Frontal cortex (tissue), 4 donors: Measurements from ENCODE around the gene KLF15. TPM values are rescaled to one million over a fixed set of nuclear protein-coding genes. Genes with fewer than 3 reads are reported as not detected.

Source experiments
- DNase-seq, 2 donors: peaks; one replicate each; pipeline ENCODE4 v3.0.0; 2012; ENCODE audit warnings: low spot score in 2 of 2
- FAIRE-seq: peaks from 2 replicates; lab custom pipeline; 2012; peaks lifted over from hg19 to GRCh38; lab: Jason Lieb, UNC
- total RNA-seq: library from RNA; depleted of rRNA; stranded (reverse); fragments of >200 nt; gene quantifications from one replicate; pipeline ENCODE4 v1.2.3, GENCODE V29; 2014
- donor health status: control.
- donor health status: control.
- donor health status: control.

The KLF15 gene
- total RNA-seq: 2.0 TPM

DNA sequence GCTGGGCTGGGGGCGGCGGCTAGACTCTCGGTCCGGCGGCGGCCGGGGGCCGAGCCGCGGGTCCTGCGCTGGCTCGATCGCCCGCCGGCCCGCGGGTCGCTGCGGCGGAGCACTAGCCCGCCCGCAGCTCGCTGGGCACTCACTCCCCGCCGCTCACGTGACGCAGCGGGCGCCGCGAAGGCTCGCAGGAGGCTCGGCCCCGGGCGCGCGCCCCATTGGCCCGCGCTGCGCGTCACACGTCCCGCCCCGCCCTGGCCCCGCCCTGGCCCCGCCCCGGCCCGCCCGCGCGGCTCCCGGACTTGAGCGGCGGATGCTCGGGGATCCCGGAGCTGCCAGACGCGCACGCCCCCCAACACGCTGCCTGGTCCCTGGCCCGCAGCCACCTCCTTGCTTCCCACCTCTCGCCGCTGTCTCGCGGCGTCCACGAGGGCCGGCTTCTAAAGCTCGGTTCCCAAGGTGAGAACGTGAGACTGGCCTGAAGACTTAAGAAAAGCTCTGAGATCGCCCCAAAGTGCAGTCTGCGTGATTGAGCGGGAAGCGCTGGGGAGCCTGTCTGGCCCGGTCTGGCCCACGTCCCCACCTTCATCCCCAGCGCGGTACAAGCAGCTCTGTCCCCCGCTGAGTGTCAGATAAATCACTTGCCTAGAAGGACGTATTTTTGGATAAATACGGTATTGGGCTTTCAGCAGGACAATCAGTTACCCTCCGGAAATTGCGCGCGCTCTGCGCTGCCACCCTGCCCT is at the start of gene KLF15:
Gene KLF15, minus strand, starts transcription at position 114 of the 743 bp plus-strand sequence. CDS start 4,486 bp downstream, outside the sequence.
- no peak for FAIRE-seq
- peak; percentile 97 to 99 for DNase-seq

GRCh38 chr3:126406389-126407296 is 49.4 kb upstream of the KLF15 start:
- FAIRE-seq: no peak
- DNase-seq: no peak

DNA sequence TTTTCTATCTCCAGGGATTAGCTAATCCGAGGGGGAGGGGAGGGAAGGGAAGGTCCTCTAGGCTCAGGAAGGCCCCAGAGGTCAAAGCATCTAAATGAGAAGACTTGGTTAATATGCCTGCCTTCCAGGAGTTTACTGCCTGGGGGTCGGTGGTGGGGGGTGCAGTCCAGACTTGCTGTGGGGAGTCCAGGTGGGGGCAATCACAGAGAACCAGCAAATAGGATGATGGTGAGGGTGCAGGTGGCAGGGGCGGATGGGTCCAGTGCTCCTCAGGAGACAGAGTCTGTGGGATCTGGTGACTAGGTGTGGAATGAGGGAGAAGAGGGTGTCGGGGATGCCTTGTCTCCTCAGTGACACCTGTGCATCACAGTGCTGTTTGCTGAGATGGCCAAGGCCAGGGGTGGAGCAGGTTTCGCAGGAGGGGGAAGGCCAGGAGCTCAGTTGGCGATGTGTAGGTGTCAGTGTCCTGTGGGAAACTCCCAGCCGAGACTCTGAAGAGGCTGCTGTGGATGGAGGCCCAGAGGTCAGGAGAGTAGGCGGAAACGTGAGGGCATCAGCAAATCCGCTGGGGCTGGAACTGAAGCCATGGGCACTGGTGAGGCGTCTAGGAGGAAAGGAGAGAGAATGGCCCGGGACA is 45.6 kb upstream of the KLF15 start:
- FAIRE-seq (no peak), DNase-seq (no peak)

DNA sequence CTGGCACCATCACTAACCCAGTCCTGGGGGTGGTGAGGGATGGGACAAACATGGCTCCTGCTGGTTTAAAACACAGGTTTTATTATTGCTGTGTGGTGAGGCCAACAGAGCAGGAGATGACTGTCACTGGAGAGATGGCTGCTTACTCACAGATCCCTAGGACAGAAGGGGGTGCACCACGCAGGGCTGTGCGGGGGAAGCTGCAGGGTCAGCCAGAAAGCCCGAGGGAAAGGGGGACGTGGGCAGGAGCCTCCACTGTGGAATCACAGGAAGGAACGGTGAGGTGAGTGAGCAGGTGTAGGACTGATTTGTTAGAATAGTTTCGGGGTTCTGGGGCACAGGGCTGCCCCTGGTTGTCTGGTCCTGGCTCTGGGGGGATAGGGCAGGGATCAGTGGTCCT is 45.0 kb upstream of the KLF15 start:
- no peak for FAIRE-seq

DNA sequence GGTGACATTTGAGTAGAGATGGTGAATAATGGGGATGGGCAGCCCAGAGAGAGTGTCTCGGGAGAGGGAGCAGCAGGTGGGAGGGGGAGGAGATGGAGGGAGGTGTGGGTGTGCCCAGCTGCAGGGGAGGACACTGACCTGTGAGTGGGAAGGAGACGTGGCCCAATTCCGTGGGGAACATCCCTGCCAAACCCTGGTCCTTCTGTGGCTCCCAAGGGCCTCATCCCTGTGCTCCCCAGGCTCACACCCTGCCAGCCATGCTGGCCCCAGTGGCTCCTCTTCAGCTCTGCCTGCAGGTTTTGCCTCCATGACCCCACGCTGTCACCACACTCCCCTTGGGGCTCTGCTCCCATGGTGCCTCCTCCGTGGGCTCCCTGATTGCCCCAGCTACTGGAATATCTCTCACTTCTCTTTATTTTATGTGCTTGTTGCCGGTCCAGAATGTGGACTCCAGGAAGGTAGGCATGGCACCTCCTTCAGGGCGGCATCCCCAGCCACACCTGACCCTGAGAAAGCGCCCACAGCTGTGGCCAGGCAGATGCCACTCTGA is 44.5 kb upstream of the KLF15 start:
- no peak for FAIRE-seq
- no peak for DNase-seq

More for the DNA sequence above, 45.0 kb upstream of the KLF15 start:
- no peak for DNase-seq

DNA sequence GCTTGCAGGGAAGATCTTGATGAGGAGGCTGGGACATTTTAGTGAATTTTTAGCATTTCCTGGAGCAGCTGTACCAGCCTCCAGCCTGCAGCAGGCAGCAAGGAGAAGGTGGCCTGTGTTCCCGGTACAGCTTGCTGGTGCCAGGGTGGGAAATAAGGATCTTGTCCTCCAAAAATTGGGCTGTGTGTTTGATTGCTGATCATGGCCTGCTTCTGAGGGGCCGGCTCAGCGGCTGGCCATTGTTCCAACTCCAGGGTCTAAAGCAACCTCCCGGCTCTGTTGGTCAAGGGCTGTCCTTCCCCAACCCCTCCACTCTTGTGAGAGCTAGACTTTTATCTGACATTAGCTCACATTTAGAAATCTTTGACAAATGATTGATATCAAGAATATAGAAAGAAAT is 42.5 kb upstream of the KLF15 start:
- FAIRE-seq (no peak), DNase-seq (no peak)

- DNase-seq (no peak), FAIRE-seq (no peak)
Observed at GRCh38 chr3:126399351-126399735, 42.1 kb upstream of the KLF15 start.

GRCh38 chr3:126398423-126399350 is 41.5 kb upstream of the KLF15 start:
- FAIRE-seq: no peak
- DNase-seq: no peak

DNA sequence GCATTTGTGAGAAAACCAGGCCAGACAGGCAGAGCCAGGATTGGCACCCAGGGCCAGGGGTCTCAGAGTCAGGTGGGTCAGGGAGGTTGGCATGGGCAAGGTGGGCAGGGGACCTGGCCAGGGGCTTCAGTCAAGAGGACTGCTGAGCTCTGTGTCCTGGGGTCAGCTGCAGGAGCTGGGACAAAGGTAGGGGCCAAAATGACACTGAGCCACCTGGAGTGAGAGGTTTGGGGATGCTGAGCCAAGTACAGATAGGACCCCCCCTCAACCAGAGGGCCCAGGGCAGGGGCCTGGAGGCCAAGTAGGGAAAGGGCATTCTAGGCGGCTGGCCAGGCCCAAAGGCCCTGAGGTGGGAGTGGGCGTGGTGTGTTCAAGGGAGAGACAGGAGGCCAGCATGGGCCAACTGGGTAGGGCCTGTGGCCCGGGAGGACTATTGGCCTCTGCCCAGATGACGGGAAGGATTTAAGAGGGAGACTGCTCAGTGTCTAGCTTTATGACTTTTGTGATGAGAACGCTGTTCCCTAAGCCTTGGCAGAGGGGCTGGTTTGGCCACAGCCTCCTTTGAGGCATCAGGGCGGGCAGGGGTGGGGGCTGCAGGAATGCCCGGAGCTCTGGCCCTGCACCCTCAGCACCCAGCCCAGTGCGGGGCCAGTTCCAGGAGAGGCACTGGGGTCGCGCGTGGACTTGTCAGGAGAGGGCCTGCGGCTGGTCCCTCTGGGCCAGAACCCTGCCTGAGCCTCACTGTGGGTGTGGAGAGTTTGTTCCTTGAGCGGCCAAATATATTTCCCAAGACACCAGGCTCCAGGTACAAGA is 40.6 kb upstream of the KLF15 start:
- no peak for DNase-seq
- no peak for FAIRE-seq

DNA sequence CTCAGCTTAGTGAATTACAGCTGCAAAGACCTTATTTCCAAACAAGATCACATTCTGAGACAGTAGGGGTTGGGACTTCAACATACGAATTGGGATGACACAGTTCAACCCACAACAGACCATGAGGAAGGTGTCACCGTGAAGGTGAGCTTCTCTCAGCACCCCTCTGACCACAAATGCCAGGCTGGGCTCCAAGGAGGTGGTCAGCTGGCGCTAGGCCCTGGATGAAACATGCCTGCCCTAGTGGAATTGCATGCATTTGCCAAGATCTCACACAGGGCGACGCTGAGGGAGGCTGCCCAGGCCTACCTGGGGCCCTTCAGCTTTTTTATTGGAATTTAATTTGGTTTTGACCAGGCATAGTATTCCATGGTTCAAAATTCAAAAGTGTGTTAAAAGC is 39.3 kb upstream of the KLF15 start:
- no peak for FAIRE-seq
- no peak for DNase-seq

DNA sequence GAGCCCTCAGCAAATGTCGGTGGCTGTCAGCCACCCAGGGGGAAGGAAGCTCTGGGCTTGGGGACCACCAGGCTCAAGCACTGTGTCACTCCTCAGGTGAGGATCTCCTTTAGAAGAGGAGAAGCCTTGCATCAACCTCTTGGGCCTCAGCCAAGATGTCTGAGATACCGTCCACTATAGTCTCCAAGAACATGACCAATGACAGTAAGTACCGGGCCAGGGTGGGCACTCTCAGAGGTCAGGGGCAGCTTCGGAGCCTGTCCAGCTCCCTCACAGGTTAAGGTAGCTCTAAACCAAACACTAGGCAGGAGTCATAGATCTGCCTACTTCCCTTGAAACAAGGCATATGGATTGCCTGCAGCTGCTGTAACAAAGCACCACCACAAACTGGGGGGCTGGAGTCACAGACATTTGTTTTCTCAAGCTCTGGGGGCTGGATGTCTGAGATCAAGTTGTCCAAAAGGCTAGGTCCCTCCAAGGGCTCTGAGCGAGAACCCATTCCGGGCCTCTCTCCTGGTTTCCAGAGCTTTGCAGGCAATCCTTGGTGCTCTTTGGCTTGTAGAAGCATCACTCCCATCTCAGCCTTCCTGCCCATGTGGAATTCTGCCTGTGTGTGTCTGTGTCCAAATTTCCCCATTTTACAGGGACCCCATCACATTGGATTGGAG is 38.8 kb upstream of the KLF15 start:
- DNase-seq: no peak
- FAIRE-seq: no peak

DNA sequence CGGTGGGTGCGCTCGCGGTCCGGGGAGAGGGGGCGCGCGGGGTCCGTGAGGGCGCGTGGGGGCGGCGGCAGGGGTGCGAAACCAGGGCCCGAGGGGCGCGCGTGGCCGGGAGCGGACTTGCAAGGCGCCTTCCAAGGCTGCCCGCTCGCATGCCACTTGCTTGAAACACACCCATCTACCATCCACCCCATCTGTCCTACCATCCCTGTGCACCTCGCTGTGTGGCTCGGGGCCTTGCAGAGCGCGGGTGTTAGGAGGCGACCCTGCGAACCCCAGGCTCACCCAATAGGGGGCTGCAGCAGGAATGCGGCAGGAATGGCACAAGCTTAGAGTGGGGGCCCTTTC is 37.7 kb upstream of the KLF15 start:
- FAIRE-seq: no peak
- no peak for DNase-seq

- DNase-seq (peak; percentile 47 to 62), FAIRE-seq (no peak)
Observed at GRCh38 chr3:126394179-126394976, 37.2 kb upstream of the KLF15 start, which contains the start of gene CFAP100. Gene CFAP100, plus strand, starts transcription at chr3:126394909. Its CDS starts 1,092 bp downstream, at chr3:126396001.

DNA sequence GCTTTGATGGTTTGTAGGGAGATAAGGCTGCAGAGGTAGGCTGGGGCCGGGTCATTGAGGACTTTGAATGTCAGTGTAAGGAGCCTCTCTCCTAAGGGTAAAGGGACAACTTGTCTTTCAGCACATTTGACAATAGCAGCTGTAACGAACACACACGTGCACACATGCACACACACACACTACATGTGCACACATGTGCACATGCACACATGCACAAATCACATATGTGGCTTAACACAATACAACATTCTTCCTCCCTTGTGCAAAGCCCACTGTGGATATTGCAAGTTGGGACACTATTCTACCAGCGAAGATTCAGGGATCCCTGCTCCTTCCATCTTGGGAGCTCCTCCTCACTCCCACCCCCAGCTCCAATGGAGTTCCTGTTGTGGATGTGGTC is 36.4 kb upstream of the KLF15 start:
- FAIRE-seq: no peak
- DNase-seq: no peak

- DNase-seq (no peak), FAIRE-seq (no peak)
Observed at GRCh38 chr3:126392246-126392645, 35.0 kb upstream of the KLF15 start.

- no peak for FAIRE-seq
- no peak for DNase-seq
Observed at GRCh38 chr3:126391631-126392030, 34.4 kb upstream of the KLF15 start.

GRCh38 chr3:126390751-126391150 is 33.5 kb upstream of the KLF15 start:
- DNase-seq: no peak
- no peak for FAIRE-seq
